Measurements from ENCODE around the gene UBA6. TPM values are rescaled to one million over a fixed set of nuclear protein-coding genes. Genes with fewer than 3 reads are reported as not detected.

UBA6 gene
- total and polyA plus RNA-seq, 2 of the 4 experiments (the other 2 are of a cell fraction), result 29.2 to 268 TPM

DNA sequence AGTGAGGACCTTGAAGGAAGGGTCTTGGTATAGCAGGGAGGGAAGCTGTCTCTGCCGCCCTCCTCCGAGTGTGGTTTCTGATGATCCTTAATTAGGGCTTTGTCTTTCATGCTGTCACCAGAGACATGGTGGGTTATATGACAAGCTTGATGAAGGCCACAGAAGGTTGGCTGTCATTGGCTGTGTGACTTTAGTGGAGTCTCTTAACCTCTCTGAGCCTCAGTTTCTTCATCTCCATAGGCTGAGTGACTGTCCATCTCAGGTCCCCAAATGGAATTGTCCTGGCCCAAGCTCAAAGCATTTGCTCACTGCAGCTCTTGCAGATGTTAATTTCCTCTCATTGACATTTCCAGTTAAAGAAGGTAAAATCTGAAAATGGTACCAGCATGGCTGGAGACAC, 16.6 kb upstream of the UBA6 start:
- H2AK9ac ChIP-seq (replicated peaks; ENCODE audit: low read depth, low read length, poor library complexity), result no peak overlapping the region
- no peak overlapping the region for H3K9ac ChIP-seq (ENCODE audit: low read depth, low read length)
- no peak overlapping the region for H3K14ac ChIP-seq (replicated peaks; ENCODE audit: low read depth, low read length)
- H3K36me3 ChIP-seq (ENCODE audit: control insufficient read depth, insufficient read depth, low read length), result peaks cover 4% of the 10 kb centered on the region; the same call in 1 of the 2 replicates
- peaks cover 16% of the 10 kb centered on the region for H3K4me1 ChIP-seq (ENCODE audit: control insufficient read depth, insufficient read depth, low read length)
- no peak overlapping the region for H3K4me3 ChIP-seq (ENCODE audit: insufficient read depth, low read depth, low read length)
- H2BK20ac ChIP-seq (ENCODE audit: low read depth, low read length), result no peak overlapping the region
- no peak overlapping the region for H3K27ac ChIP-seq (ENCODE audit: insufficient read depth, low read length)
- 100% methylated on average over 2 of the region's 2 CpGs; no CpG with 5 or more reads in 1 of the 2 experiments for WGBS, 2 experiments (ENCODE audit: extremely low coverage in 2 of 2, insufficient read length in 1 of 2)
- H3K4me2 ChIP-seq (ENCODE audit: low read depth, low read length), result no peak overlapping the region
- dilution Hi-C loops (cut with HindIII; ENCODE audit: low sequenced_read_pairs, unreplicated experiment) (no loop called here), intact Hi-C loops (cut with micrococcal nuclease) (no loop called here), in situ Hi-C loops (cut with MboI; ENCODE audit: low sequenced_read_pairs) (no loop called here)
- DNase-seq (no peak), ATAC-seq (ENCODE audit: low read depth) (no peak)
- H3K79me1 ChIP-seq (ENCODE audit: low read depth in 1 of 2, low read length in 2 of 2), result peaks cover 10 to 42% of the 10 kb centered on the region in 2 experiments; a peak in 3 of 4 replicates
- no peak overlapping the region for H2AFZ ChIP-seq (replicated peaks; ENCODE audit: low read length, poor library complexity)
- BruUV-seq (replicated peaks), result no TSS peak
- 0 out of 2 replicates have a peak, but pooled peaks cover 5% of the 10 kb centered on the region for H4K20me1 ChIP-seq (ENCODE audit: insufficient read depth, low read length)
- no peaks in the 10 kb centered on the region for H3K9me3 ChIP-seq (ENCODE audit: control insufficient read depth, insufficient read depth, low read length)
- no peak overlapping the region for H4K8ac ChIP-seq (ENCODE audit: low read depth in 2 of 2, low read length in 2 of 2)
- no peak overlapping the region for H2BK120ac ChIP-seq (ENCODE audit: low read depth, low read length)
- CTCF ChIA-PET, result no interaction called here
- no peak overlapping the region for H3K23ac ChIP-seq (ENCODE audit: low read depth, low read length)
- POLR2A ChIA-PET (ENCODE audit: unreplicated experiment), result no interaction called here
- no peak overlapping the region for H3K18ac ChIP-seq (ENCODE audit: low read depth, low read length)
- H3K4ac ChIP-seq (ENCODE audit: low read depth, low read length), result no peak overlapping the region
- H3K56ac ChIP-seq (ENCODE audit: extremely low read depth, insufficient read depth, low read length), result no peak overlapping the region
- H2AK5ac ChIP-seq (ENCODE audit: low read depth, low read length), result no peak overlapping the region
- no peak overlapping the region for H2BK15ac ChIP-seq (ENCODE audit: low read depth, low read length)
- no peak overlapping the region for H4K91ac ChIP-seq (ENCODE audit: insufficient read depth, low read depth, low read length)
- no peak overlapping the region for H2BK5ac ChIP-seq (ENCODE audit: low read depth, low read length, poor library complexity, severe bottlenecking)
- H3K9me1 ChIP-seq (ENCODE audit: insufficient read depth, low read length), result peaks cover 24% of the 10 kb centered on the region; the same call in 1 of the 2 replicates
- no peak overlapping the region for H4K5ac ChIP-seq (ENCODE audit: low read depth, low read length)
- H3K27me3 ChIP-seq (ENCODE audit: control insufficient read depth, insufficient read depth, low read length), result no peaks in the 10 kb centered on the region
- TF ChIP-seq ELK1 (IDR thresholded peaks at IDR 0.05; ENCODE audit: borderline replicate concordance, low read depth, low read length) (no peak), FOS (IDR thresholded peaks at IDR 0.05; ENCODE audit: low read depth, low read length) (no peak), CTCF (conservative IDR thresholded peaks at IDR 0.05; ENCODE audit: low read depth, low read length) (no peak), RFX5 (IDR thresholded peaks at IDR 0.05; ENCODE audit: low read depth, low read length) (no peak), MAFK (IDR thresholded peaks at IDR 0.05; ENCODE audit: low read depth, low read length) (no peak), CEBPB (IDR thresholded peaks at IDR 0.05; ENCODE audit: low read depth, low read length) (no peak), NFE2L2 (IDR thresholded peaks at IDR 0.05; ENCODE audit: low read depth, low read length) (no peak), MAZ (IDR thresholded peaks at IDR 0.05; ENCODE audit: borderline replicate concordance, low read depth, low read length) (no peak), RCOR1 (IDR thresholded peaks at IDR 0.05; ENCODE audit: insufficient replicate concordance, low read length) (no peak), RAD21 (IDR thresholded peaks at IDR 0.05; ENCODE audit: low read length) (no peak), SMC3 (IDR thresholded peaks at IDR 0.05; ENCODE audit: low read depth, low read length) (no peak), CHD1 (IDR thresholded peaks at IDR 0.05; ENCODE audit: low read depth, low read length) (no peak), POLR2A (IDR thresholded peaks at IDR 0.05; ENCODE audit: low read depth, low read length) (no peak), MXI1 (IDR thresholded peaks at IDR 0.05; ENCODE audit: borderline replicate concordance, low read depth, low read length) (no peak), BHLHE40 (IDR thresholded peaks at IDR 0.05; ENCODE audit: low read depth, low read length) (no peak)
- TF ChIP-seq, protein P1, sequence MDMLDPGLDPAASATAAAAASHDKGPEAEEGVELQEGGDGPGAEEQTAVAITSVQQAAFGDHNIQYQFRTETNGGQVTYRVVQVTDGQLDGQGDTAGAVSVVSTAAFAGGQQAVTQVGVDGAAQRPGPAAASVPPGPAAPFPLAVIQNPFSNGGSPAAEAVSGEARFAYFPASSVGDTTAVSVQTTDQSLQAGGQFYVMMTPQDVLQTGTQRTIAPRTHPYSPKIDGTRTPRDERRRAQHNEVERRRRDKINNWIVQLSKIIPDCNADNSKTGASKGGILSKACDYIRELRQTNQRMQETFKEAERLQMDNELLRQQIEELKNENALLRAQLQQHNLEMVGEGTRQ (IDR thresholded peaks at IDR 0.05; ENCODE audit: low read depth, low read length), result no peak
